ENCODE measurements around the gene MRPS35.
A peak's percentile ranks its signal among the peaks of the same experiment; 100 is the strongest.

The MRPS35 gene

GRCh38 chr12:27772328-27773049 lies 61.9 kb downstream of the MRPS35 start:
- DNase-seq (ENCODE audit: low read depth in 2 of 2): no peak

GRCh38 chr12:27777141-27777540 lies 66.5 kb downstream of the MRPS35 start:
- DNase-seq (ENCODE audit: low read depth in 2 of 2): no peak

GRCh38 chr12:27778206-27778605 lies 67.6 kb downstream of the MRPS35 start:
- DNase-seq (ENCODE audit: low read depth in 2 of 2): no peak

GRCh38 chr12:27779416-27779919 lies 68.8 kb downstream of the MRPS35 start:
- DNase-seq (ENCODE audit: low read depth in 2 of 2): no peak

- DNase-seq (ENCODE audit: low read depth in 2 of 2): peak; percentile 38
Observed at GRCh38 chr12:27779920-27780611, 69.4 kb downstream of the MRPS35 start, which contains the start of the genes KLHL42 and MANSC4. TSS of gene KLHL42 (plus strand) at chr12:27780233. CDS start at chr12:27780331, 98 bp downstream. TSS of gene MANSC4 (minus strand) at chr12:27780236. CDS start at chr12:27771276, 8,960 bp downstream.

- no peak for DNase-seq (ENCODE audit: low read depth in 2 of 2)
Observed at GRCh38 chr12:27780612-27781408, 70.2 kb downstream of the MRPS35 start.

- no peak for DNase-seq (ENCODE audit: low read depth in 2 of 2)
Observed at GRCh38 chr12:27781680-27782079, 71.0 kb downstream of the MRPS35 start.

- DNase-seq (ENCODE audit: low read depth in 2 of 2): no peak
Observed at GRCh38 chr12:27782481-27782880, 71.8 kb downstream of the MRPS35 start.

- DNase-seq (ENCODE audit: low read depth in 2 of 2): no peak
Observed at GRCh38 chr12:27785882-27786570, 75.4 kb downstream of the MRPS35 start.

GRCh38 chr12:27787559-27787958 lies 76.9 kb downstream of the MRPS35 start:
- no peak for DNase-seq (ENCODE audit: low read depth in 2 of 2)

- no peak for DNase-seq (ENCODE audit: low read depth in 2 of 2)
Observed at GRCh38 chr12:27790179-27790578, 79.5 kb downstream of the MRPS35 start.

GRCh38 chr12:27794818-27795584 lies 84.4 kb downstream of the MRPS35 start:
- no peak for DNase-seq (ENCODE audit: low read depth in 2 of 2)

GRCh38 chr12:27796128-27796527 lies 85.5 kb downstream of the MRPS35 start:
- no peak for DNase-seq (ENCODE audit: low read depth in 2 of 2)

GRCh38 chr12:27797301-27798025 lies 86.8 kb downstream of the MRPS35 start:
- DNase-seq (ENCODE audit: low read depth in 2 of 2): no peak

GRCh38 chr12:27800819-27801218 lies 90.2 kb downstream of the MRPS35 start:
- DNase-seq (ENCODE audit: low read depth in 2 of 2): no peak

- DNase-seq (ENCODE audit: low read depth in 2 of 2): no peak
Observed at GRCh38 chr12:27801630-27802029, 91.0 kb downstream of the MRPS35 start.

GRCh38 chr12:27802511-27802910 lies 91.9 kb downstream of the MRPS35 start:
- DNase-seq (ENCODE audit: low read depth in 2 of 2): no peak

GRCh38 chr12:27802936-27803335 lies 92.3 kb downstream of the MRPS35 start:
- no peak for DNase-seq (ENCODE audit: low read depth in 2 of 2)

GRCh38 chr12:27805238-27805637 lies 94.6 kb downstream of the MRPS35 start:
- no peak for DNase-seq (ENCODE audit: low read depth in 2 of 2)
